OCI-LY3 (cell line): ENCODE data around the gene CCL24.
"Not testable (repeated sequence)": the region's sequence is repeated elsewhere in the genome, so short reads cannot be mapped to it uniquely, and the experiment has no call there.

Source experiments
- EZH2phosphoT487 ChIP-seq: fragments of 200-600 bp; shearing (Covaris generic); IDR thresholded peaks from 2 replicates; pipeline ENCODE4 v1.6.1; 2018; ENCODE audit warnings: antibody characterized with exemption, mixed run types, low read depth
- TF ChIP-seq, protein P1 (sequence below): fragments of 200-600, 300-600 bp; sonication (generic); IDR thresholded peaks from 2 replicates; pipeline ENCODE4 v1.5.1; 2014; ENCODE audit warnings: antibody characterized with exemption, low read length, low read depth

DNA sequence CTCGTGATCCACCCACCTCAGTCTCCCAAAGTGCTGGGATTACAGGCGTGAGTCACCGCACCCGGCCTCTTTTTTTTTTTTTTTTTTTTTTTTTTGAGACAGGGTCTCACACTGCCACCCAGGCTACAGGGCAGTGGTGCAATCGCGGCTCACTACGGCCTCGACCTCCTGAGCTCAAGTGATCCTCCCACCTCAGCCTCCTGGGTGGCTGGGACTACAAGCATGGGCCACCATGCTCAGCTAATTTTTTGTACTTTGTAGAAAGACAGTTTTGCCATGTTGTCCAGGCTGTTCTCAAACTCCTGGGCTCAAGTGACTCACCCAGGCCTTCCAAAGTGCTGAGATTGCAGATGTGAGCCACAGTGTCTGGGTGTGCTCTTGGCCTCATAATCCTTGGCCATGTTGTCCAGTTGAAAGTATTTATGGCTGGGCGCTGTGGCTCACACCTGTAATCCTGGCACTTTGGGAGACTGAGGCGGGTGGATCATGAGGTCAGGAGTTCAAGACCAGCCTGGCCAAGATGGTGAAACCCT lies 41.3 kb upstream of the CCL24 start:
- TF ChIP-seq, protein P1, sequence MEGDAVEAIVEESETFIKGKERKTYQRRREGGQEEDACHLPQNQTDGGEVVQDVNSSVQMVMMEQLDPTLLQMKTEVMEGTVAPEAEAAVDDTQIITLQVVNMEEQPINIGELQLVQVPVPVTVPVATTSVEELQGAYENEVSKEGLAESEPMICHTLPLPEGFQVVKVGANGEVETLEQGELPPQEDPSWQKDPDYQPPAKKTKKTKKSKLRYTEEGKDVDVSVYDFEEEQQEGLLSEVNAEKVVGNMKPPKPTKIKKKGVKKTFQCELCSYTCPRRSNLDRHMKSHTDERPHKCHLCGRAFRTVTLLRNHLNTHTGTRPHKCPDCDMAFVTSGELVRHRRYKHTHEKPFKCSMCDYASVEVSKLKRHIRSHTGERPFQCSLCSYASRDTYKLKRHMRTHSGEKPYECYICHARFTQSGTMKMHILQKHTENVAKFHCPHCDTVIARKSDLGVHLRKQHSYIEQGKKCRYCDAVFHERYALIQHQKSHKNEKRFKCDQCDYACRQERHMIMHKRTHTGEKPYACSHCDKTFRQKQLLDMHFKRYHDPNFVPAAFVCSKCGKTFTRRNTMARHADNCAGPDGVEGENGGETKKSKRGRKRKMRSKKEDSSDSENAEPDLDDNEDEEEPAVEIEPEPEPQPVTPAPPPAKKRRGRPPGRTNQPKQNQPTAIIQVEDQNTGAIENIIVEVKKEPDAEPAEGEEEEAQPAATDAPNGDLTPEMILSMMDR = not testable (repeated sequence)
- TF ChIP-seq EZH2phosphoT487 = not testable (repeated sequence)
